GM20431 (cell line): Measurements from ENCODE around the gene TRIM7.

Source experiments
- in situ Hi-C: fragments of 300-500 bp; cut with MseI, MboI; formaldehyde crosslinking; loops from one replicate; pipeline ENCODE4 v1.15.0; 2020; ENCODE audit warnings: low sequenced_read_pairs; ENCODE audit not compliant: unreplicated experiment

TRIM7 gene

DNA sequence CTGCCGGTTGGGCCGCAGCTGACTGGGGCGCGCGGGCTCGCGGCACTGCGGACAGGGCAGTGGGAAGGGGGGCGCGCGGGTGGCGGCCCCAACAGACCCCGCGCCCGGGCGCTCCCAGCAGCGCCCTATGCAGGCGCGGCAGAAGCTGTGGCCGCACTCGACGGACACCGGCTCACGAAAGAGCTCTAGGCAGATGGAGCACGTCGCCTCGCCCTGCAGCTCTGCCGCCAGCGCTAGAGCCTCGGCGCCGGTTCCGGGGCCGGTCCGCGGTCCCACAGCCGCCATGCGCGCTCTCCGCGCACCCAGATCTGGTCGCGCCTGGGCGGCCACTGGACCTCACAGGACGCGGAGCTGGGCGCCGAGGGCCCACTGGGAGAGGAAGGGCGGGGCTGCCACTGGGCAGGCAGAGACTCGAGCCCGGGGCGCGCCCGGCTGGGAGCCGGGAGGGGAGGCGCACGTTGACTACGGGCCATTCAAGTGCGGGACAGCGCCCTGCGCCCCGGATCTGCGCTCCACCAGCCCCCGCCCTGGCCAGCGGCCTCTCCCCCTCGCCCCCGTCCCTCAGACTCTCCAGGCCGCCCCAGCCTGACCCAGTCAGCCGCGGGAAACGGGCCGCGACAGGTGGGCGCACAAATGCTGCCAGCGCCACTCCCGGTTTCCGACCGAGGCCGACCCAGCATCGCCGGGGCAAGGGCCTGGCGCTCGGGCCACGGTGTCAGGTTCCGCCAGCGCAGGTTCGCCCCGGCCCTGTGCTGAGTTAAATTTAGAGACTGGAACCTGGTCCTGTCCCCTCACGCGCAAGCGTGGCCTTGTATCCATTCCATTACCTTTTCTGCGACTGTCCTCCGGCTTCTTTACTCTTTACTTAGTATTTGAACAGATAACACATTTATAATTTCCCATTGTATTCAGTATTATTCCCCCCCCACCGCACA, at the start of gene TRIM7:
Gene TRIM7, minus strand, starts transcription at position 371 of the 935 bp plus-strand sequence. Its CDS starts 86 bp downstream, at position 285.
- in situ Hi-C loops, result no loop called here

DNA sequence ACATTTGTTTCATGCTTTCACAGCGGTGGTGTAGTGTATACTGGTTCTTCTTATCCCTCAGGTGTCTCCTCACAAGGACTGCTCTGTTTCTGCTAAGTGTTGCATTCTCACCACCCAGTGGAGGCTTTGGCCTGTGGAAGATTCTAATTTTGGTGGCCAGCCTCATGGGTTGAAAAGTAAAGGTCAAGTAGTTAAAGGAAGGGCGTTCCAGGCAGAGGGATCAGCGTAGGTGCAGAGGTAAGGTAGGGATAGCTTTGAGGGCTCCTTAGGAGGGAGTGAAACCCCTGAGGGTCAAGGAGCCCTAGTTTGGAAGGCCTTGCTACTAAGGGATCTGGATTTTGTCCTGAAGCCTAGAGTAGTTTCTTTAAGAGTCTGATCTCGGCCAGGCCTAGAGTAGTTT, 43.3 kb upstream of the TRIM7 start:
- in situ Hi-C loops, result no loop called here

DNA sequence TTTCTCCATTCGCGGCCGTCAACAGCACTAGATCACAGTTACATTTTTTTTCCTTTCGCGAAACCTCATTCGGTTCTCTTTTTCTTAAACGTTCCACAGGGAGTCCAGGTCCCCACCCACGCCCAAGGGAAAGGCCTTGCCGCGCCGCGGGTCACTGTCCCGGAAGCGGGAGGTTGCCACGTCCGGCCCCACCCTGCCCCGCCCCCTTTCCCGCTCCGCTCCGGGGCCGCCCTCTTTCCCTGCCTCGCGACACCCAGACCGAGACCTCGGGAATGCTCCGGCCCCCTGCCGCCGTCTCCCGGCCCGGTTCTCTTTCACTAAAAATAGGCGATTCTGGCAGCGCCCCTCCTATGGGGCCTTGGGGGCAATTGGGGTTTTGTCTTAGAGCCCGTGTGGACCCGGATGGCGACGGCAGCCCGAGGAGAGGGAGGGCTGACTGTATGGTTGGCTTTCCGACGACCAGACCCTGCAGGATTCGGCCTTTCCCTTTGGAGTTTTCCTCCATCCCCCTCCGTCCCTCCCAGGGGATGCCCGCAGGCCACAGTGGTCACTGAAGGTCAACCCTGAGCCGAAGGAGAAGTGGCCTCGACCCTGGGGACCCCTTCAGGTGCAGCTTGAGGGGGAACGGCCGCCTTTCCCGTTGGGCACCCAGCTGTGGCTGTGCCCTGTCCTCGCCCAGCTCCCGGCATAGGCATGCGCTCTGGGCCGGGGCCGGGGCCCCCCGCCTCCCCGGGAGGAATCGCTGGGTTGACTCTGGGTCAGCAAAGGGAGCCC, 41.5 kb upstream of the TRIM7 start:
- in situ Hi-C loops, result no loop called here

DNA sequence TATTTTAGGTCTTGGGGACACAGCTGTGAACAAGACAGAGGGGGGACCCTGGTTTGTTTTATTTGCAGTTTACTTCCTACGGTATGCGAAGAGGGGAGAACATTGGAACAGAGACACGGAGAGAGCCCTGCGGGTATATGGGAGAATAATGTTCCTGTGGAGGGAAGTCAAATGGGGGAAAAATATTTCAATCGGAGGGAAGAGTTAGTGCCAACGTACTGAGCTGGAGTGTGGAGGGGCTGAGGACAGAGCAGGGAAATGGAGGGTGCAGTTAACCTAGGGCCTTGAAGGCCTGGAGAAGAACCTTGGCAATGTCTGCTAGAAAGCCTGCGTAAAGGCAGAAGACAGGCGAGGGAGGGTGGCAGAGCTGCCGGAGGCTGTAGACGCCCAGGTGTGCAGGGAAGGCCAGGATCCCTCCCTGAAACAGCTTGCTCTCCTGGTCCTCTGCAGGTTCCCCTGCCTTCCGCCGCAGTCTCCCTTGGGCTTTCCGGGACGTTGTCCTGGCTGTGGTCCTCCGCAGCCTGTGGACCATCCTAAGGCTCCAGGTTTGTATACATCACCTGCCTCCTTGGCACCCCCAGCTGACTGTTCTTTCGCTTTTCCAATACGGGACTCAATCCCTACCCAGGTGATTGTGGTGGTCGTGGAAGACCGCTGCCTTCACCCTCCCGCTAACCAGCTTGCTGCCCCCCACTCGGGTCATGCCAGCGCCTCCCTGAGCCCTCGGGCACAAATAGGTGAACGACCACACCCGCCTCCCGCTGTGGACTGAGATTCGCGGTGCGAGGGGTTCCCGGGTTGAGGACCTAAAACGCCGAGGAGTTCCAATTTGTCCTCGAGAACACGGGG, 40.7 kb upstream of the TRIM7 start:
- in situ Hi-C loops, result no loop called here

DNA sequence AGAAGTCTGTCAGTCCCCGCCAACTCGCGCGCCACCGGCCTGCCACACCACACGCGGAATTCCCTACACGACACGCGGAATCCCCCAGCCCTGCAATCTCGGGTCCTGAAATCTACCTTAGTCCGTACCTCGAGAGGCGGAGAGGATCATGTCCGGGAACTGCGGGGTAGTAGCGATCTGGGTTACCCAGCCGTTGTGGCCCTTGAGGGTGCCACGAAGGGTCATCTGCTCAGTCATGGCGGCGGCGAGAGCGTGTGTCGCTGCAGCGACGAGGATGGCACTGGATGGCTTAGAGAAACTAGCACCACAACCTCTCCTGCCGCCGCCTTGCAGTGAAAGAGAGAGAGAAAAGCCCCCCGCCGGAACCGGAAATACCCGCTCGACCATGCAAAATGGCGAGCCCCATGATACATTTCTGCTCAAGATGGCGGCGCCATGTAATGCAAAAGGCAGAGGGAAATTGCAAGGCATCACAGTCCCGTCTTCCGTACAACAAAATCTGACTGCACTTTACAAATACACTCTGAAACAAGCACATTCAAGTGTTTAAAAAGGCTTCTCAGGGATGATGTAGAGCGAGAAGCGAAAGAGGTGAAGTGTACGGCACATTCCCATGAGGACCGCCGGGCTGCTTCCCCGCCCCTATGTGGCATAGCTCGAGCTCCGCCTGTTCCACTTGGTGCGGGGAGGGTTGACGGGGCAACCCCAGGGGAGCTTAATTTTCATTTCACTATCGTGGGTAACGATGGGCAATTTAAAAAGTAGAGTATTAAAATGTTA, 38.8 kb upstream of the TRIM7 start, which contains the start of gene RACK1:
Gene RACK1, minus strand, starts transcription at position 343 of the 780 bp plus-strand sequence. Its CDS starts 106 bp downstream, at position 237.
- in situ Hi-C loops, result no loop called here

DNA sequence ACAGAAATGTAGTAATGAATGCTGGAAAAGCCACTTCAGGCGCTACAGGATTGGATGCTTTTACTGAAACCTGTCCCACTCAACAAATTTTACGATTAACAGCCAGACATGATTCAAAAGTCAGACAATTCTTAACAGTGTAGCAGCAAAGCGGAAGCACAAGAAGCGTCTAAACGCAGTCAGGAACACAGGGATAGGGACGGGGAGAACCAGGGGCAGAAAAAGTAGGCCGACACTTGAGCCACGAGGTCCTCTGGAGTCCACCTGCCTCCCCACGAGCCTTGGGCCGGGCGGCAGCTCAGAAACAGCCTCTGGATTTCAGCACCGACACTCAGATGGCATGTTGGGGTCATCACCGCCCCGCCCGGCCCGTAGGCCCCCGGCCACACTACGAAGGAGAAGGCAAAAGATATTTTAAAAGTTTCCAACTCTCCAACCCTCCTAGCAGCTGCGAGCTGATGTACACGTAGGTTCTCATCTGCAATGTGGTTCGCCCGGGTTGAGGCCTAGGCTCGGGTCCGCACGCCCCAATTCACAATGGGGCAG, 38.1 kb upstream of the TRIM7 start:
- in situ Hi-C loops, result no loop called here

DNA sequence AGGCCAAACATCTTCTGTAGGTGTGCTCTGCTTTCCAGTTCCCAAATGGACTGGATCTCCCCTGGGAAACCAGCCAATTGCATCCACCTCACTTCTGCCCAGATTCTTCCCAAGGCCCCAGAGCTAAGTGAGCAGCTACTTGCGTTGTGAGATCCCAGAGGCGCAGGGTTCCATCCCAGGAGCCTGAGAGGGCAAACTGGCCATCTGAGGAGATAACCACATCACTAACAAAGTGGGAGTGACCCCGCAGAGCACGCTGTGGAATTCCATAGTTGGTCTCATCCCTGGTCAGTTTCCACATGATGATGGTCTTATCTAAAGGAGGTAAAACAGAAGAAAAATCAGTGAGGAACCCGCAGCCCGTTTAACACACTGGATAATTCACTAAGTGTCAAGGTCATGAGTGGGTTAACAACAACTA, 37.0 kb upstream of the TRIM7 start:
- in situ Hi-C loops, result no loop called here

DNA sequence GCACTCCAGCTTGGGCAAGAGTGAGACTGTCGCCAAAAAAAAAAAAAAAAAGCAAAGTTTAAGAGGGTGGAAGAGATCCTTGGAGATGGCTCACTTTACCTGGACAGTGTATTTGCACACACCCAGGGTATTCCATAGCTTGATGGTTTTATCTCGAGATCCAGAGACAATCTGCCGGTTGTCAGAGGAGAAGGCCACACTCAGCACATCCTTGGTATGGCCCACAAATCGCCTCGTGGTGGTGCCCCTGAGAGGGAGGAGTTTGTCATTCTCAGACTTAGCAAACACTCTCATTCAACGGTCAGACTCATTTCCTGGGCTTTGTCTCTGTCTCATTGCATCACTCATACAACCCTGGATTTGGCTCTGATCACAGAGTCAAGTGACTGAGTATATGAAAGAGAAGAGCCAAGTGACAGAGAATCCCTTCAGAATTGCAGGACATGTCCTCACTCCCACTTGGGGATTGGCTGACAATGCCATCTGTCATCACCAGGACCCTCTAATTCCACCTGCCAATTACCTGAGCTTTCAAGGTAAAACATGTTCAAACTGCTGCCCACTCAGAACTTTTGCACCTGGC, 36.5 kb upstream of the TRIM7 start:
- in situ Hi-C loops, result no loop called here

DNA sequence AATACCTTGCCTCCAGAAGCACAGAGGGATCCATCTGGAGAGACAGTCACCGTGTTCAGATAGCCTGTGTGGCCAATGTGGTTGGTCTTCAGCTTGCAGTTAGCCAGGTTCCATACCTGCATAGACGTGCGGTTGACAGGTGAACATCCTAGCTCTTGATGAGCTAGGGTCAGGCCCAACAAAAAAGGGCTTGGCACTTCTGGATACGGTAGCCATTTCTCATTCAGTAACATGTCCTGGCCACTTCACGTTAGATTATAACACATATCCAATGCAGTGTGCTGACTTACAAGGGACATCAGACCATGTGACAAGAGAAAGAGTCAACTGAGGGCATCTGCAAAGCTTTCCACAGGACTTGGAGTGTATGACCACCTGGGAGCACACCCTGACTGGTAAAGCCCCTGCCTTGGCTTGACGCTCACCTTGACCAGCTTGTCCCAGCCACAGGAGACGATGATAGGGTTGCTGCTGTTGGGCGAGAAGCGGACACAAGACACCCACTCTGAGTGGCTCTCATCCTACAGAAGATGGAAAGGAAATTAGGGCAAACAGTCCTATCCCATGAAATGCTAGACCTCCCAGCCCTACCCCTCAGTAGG, 34.2 kb upstream of the TRIM7 start:
- in situ Hi-C loops, result no loop called here

DNA sequence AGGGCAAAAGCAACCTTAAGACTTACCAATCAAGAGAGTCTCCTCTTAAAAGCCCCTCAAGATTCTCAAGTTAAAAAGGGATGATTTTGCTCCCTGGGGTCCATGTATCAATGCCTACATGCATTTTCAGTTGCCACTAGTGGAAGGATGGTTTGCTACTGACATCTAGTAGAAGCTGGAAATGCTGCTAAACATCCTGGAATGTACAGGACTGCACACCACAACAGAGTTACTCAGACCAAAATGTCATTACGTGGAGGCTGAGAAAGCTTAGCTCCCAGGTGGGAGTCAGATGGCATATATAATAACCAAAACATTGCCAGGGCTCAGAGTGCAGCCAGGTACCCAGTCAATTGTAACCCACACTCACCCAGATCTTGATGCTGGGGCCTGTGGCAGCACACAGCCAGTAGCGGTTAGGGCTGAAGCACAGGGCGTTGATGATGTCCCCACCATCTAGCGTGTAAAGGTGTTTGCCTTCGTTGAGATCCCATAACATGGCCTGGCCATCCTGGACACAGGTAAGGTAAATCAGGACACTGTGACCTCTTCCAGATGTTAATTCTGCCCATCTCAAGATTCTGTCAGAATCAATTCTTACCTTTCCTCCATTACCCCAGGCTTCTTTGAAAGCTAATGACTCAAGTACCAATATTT, 32.9 kb upstream of the TRIM7 start:
- in situ Hi-C loops, result no loop called here

DNA sequence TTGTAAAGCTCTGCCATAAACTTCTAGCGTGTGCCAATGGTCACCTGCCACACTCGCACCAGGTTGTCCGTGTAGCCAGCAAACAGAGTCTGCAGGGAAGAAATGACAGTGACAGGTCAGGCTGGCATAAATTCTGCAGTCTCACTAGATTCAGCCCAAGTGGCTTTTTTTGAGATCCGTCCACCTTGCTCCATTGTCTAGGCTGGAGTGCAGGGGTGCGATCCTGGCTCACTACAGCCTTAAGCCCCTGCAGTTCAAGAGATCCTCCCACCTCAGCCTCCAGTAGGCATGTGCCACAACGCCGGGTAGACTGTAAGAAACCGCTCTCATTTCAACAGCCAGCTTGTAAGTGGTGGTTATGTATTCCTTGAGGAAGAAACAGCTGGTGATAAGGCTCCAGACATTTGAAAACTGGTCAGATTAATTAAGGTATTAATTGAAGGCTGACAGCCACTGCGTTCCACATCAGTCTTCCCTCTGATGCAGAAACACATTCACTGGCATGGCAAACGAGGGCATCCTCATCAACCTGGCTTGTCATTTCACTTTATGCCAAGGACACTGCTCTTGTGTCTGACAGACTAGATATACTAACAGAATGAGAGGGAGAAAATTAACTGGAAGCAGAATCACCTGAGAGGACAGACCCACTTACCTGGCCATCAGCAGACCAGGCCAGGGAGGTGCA, 32.1 kb upstream of the TRIM7 start:
- in situ Hi-C loops, result no loop called here

DNA sequence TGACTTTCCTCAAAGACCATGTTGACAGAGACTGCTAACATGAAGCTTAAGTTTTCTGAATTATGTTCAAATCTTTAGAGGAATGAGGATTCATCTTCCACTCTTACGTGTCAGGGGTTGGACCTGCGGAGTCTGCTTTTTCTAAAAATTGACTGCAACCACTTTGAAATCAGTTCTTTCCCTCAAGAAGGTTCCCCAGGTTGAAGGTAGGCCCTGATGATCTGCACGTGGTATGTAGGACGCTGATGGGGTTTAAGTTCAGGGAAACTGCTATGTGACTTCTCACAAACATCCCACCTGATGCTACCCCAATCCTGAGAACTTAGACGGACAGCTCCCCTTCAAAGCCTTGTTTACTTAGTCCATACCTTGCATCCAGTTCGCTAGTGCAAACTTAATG, 31.5 kb upstream of the TRIM7 start:
- in situ Hi-C loops, result no loop called here

DNA sequence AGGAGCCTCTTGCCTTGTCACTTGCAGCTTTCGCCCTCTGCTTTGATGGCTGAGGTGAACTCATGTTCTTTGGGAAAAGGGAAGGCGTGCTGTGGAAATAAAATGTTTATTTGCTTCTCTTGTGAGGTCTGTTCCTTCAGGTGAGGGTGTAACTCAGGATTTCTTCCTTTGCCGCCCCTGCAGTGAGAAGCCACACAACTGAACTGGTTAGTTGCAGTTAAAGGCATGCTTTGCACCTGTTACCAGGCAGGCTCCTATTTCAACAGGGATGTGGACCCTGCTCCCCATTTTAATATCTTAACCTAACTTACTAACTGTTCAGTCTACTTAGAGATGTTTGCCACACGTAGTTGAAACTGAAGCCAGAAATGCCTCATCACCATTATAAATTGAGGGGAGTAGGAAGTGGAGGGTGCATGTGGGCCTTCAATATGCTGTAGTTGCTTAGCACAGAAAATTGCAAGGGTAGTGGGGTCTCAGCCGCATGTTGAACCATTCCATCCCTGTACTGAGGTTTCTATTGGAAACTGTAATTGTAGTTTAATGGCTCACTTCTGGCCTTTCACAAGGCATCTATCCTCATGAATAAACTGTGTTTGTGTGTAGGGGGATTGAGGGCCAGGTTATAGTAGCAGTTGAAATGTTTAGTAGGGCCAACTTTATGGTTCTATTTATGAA, 30.8 kb upstream of the TRIM7 start:
- in situ Hi-C loops, result no loop called here

DNA sequence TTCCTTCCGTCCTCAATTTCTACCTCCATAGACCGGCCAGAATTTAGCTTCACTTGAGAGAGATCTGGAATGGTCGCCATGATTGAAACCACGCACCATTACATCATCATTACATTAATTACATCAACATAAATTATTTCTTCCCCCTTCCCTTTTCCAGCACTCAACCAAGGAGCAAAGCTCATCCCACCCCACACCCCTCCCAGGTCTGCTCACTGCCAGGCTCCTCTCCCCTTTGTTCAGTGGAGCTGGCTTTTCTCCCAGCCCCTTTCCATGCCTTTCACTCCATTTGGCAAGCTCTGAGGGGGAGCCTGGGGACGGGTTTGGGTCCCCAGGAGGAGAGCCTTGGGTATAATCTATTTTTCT, 30.3 kb upstream of the TRIM7 start:
- in situ Hi-C loops, result no loop called here

DNA sequence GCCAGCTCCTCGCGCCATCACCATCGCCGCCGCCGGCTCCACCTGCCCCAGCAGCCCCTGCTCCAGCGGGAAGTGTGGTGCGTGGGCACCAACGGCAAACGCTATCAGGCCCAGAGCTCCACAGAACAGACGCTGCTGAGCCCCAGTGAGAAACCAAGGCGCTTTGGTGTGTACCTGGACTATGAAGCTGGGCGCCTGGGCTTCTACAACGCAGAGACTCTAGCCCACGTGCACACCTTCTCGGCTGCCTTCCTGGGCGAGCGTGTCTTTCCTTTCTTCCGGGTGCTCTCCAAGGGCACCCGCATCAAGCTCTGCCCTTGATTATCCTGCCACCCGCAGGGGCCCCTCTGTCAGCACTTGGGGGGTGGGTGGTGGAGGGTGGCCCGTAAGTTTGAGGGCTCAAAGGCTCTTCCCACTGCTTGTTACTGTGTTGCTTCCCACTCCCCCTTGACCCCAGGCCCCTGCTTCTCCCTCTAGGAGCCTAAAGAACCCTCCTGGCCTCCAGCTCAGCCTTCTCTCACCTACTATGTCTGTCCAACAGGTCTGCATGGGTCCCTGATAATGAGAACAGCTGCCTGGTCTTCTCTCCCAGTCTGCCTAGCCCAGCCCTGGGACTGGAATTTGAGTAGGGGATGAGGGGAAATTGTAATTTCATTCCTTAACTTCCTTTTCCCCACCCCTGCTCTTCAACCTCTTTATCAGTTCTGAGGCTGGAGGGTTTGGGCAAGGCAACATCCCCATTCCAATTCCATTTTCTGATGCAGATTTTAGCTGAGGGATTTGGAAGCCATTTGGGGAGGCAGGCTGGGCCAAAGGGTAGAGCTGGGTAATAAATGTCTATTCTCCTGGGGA, 29.7 kb upstream of the TRIM7 start:
- in situ Hi-C loops, result no loop called here
